HEK293 (cell line): ENCODE data around the gene CHD5.

ENCODE experiments used
- ELK4 ChIP-seq: IDR thresholded peaks from 2 replicates; pipeline ENCODE4 v1.6.1; 2011; ENCODE audit warnings: mild to moderate bottlenecking, low read depth, low read length, borderline replicate concordance
- SALL2 ChIP-seq: fragments of 450-650 bp; formaldehyde crosslinking; IDR thresholded peaks from 2 replicates; pipeline ENCODE4 v1.5.0; 2017; ENCODE audit warnings: missing biosample characterization, mild to moderate bottlenecking, missing genetic modification characterization, borderline replicate concordance
- SP2 ChIP-seq: fragments of 450-650 bp; formaldehyde crosslinking; IDR thresholded peaks from 2 replicates; pipeline ENCODE4 v1.5.1; 2016; ENCODE audit warnings: missing biosample characterization, missing genetic modification characterization
- TRIM28 ChIP-seq: IDR thresholded peaks from 2 replicates; pipeline ENCODE4 v1.6.1; 2011; ENCODE audit warnings: low read length, control low read depth, borderline replicate concordance
- ZBTB8A ChIP-seq: fragments of 450-650 bp; formaldehyde crosslinking; IDR thresholded peaks from 2 replicates; pipeline ENCODE4 v1.5.1; 2016; ENCODE audit warnings: missing biosample characterization, missing genetic modification characterization
- ZNF121 ChIP-seq: fragments of 450-650 bp; formaldehyde crosslinking; IDR thresholded peaks from 2 replicates; pipeline ENCODE4 v1.5.1; 2016; ENCODE audit warnings: missing biosample characterization, missing genetic modification characterization
- ZNF433 ChIP-seq: fragments of 450-650 bp; formaldehyde crosslinking; IDR thresholded peaks from 2 replicates; pipeline ENCODE4 v1.5.1; 2016; ENCODE audit warnings: missing biosample characterization, missing genetic modification characterization, low read depth
- ZNF510 ChIP-seq: fragments of 450-650 bp; formaldehyde crosslinking; IDR thresholded peaks from 2 replicates; pipeline ENCODE4 v1.5.1; 2018; ENCODE audit warnings: mild to moderate bottlenecking, missing genetic modification characterization, missing biosample characterization; ENCODE audit not compliant: insufficient replicate concordance
- ZNF626 ChIP-seq: fragments of 450-650 bp; sonication (Bioruptor Pico); formaldehyde crosslinking; IDR thresholded peaks from 2 replicates; pipeline ENCODE4 v1.5.1; 2018; ENCODE audit warnings: missing biosample characterization, missing genetic modification characterization, inconsistent platforms
- ZNF843 ChIP-seq: fragments of 450-650 bp; formaldehyde crosslinking; IDR thresholded peaks from 2 replicates; pipeline ENCODE4 v1.5.1; 2016; ENCODE audit warnings: missing biosample characterization, missing genetic modification characterization
- TF ChIP-seq, protein P1 (sequence below): fragments of 450-650 bp; formaldehyde crosslinking; IDR thresholded peaks from 2 replicates; pipeline ENCODE4 v1.5.1; 2016; ENCODE audit warnings: missing biosample characterization, missing genetic modification characterization

- TF ChIP-seq ZNF626 (no peak), ZNF433 (tag by site-specific recombination) (no peak), ZNF121 (tag by site-specific recombination) (no peak), SALL2 (tag by site-specific recombination) (no peak), ELK4 (no peak), SP2 (no peak), ZNF510 (tag by site-specific recombination) (no peak), ZNF843 (no peak), TRIM28 (no peak), ZBTB8A (no peak)
- TF ChIP-seq, protein P1, sequence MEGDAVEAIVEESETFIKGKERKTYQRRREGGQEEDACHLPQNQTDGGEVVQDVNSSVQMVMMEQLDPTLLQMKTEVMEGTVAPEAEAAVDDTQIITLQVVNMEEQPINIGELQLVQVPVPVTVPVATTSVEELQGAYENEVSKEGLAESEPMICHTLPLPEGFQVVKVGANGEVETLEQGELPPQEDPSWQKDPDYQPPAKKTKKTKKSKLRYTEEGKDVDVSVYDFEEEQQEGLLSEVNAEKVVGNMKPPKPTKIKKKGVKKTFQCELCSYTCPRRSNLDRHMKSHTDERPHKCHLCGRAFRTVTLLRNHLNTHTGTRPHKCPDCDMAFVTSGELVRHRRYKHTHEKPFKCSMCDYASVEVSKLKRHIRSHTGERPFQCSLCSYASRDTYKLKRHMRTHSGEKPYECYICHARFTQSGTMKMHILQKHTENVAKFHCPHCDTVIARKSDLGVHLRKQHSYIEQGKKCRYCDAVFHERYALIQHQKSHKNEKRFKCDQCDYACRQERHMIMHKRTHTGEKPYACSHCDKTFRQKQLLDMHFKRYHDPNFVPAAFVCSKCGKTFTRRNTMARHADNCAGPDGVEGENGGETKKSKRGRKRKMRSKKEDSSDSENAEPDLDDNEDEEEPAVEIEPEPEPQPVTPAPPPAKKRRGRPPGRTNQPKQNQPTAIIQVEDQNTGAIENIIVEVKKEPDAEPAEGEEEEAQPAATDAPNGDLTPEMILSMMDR = no peak
These were observed 21.9 kb downstream of the CHD5 start for GRCh38 chr1:6158181-6158580.
